SK-N-SH (cell line): ENCODE measurements around the gene XXYLT1. TPM values are rescaled to one million over a fixed set of nuclear protein-coding genes. Genes with fewer than 3 reads are reported as not detected.

Experiments used
- CTCF ChIA-PET: fragments of 300-600, 350-600 bp; formaldehyde crosslinking; extraction: SDS; loops from one replicate; lab custom pipeline; 2021; lab: Yijun Ruan, JAX
- POLR2A ChIA-PET: fragments of 350-600 bp; sonication (Branson Sonifier 250); formaldehyde crosslinking; extraction: SDS; loops from one replicate; lab custom pipeline; 2020; ENCODE audit warnings: antibody characterized with exemption, inconsistent platforms; lab: Yijun Ruan, JAX
- DNase-seq: peaks from one replicate; pipeline ENCODE4 v3.0.0; 2012
- H2AFZ ChIP-seq: fragments of 200-600 bp; sonication (generic); 2 replicates; pipeline ENCODE4 v1.8.1; 2016; ENCODE audit warnings: antibody characterized with exemption, mild to moderate bottlenecking, low read depth
- H3F3A ChIP-seq: fragments of 200-600 bp; sonication (generic); replicated peaks from 2 replicates; pipeline ENCODE3; 2016; ENCODE audit warnings: antibody characterized with exemption, mild to moderate bottlenecking; ENCODE audit not compliant: insufficient read depth
- H3K27ac ChIP-seq, 2 experiments: fragments of 200-500 bp in 1 of 2; fragments of 200-600 bp in 1 of 2; sonication (Bioruptor generic) in 1 of 2; sonication (generic), shearing (Covaris generic) in 1 of 2; 2 replicates each; pipeline versions ENCODE4 v1.5.1 to v1.6.1; 2014 to 2016; ENCODE audit warnings: low read depth in 2 of 2, inconsistent platforms in 1 of 2, low read length in 1 of 2, mild to moderate bottlenecking in 1 of 2, mixed read lengths in 1 of 2
- H3K27me3 ChIP-seq: fragments of 200-600 bp; sonication (generic), shearing (Covaris generic); 2 replicates; pipeline ENCODE4 v1.6.1; 2016; ENCODE audit warnings: mixed run types; ENCODE audit not compliant: insufficient read depth
- H3K36me3 ChIP-seq, 2 experiments: fragments of 200-500 bp in 1 of 2; fragments of 200-600 bp in 1 of 2; sonication (Bioruptor generic) in 1 of 2; sonication (generic) in 1 of 2; replicated peaks in 1 of 2; 2 replicates each; pipeline versions ENCODE3 to v1.5.1; 2014 to 2016; ENCODE audit warnings: low read length in 1 of 2, mild to moderate bottlenecking in 1 of 2; ENCODE audit not compliant: insufficient read depth in 2 of 2, control insufficient read depth in 1 of 2
- H3K4me1 ChIP-seq, 2 experiments: fragments of 200-500 bp in 1 of 2; fragments of 200-600 bp in 1 of 2; sonication (Bioruptor generic) in 1 of 2; sonication (generic), shearing (Covaris generic) in 1 of 2; 2 replicates each; pipeline versions ENCODE4 v1.5.1 to v1.6.1; 2014 to 2016; ENCODE audit warnings: low read depth in 1 of 2, low read length in 1 of 2, mixed run types in 1 of 2; ENCODE audit not compliant: insufficient read depth in 2 of 2, control insufficient read depth in 1 of 2
- H3K4me2 ChIP-seq: fragments of 200-600 bp; sonication (generic), shearing (Covaris generic); 2 replicates; pipeline ENCODE4 v1.6.1; 2017; ENCODE audit warnings: mixed run types
- H3K4me3 ChIP-seq, 2 experiments: fragments of 200-500 bp in 1 of 2; fragments of 200-600 bp in 1 of 2; sonication (Bioruptor generic) in 1 of 2; sonication (generic), shearing (Covaris generic) in 1 of 2; 2 replicates each; pipeline versions ENCODE4 v1.5.1 to v1.8.1; 2014 to 2016; ENCODE audit warnings: low read depth in 2 of 2, inconsistent platforms in 1 of 2, low read length in 1 of 2, mild to moderate bottlenecking in 1 of 2, mixed read lengths in 1 of 2, moderate library complexity in 1 of 2
- H3K79me2 ChIP-seq: fragments of 200-600 bp; sonication (generic); 2 replicates; pipeline ENCODE4 v1.8.1; 2017; ENCODE audit warnings: mild to moderate bottlenecking; ENCODE audit not compliant: insufficient read depth
- H3K9ac ChIP-seq: fragments of 200-600 bp; sonication (generic); 2 replicates; pipeline ENCODE4 v1.6.1; 2017; ENCODE audit warnings: mixed run types
- H3K9me2 ChIP-seq: fragments of 200-600 bp; sonication (generic); 2 replicates; pipeline ENCODE4 v1.6.1; 2017; ENCODE audit warnings: mixed run types
- H3K9me3 ChIP-seq: fragments of 200-600 bp; sonication (generic); 2 replicates; pipeline ENCODE4 v1.6.1; 2017; ENCODE audit warnings: mixed run types, mild to moderate bottlenecking, moderate library complexity
- H4K20me1 ChIP-seq: fragments of 200-600 bp; sonication (generic); 2 replicates; pipeline ENCODE4 v1.6.1; 2017; ENCODE audit warnings: mild to moderate bottlenecking, mixed run types; ENCODE audit not compliant: insufficient read depth
- CHD2 ChIP-seq: fragments of 150-350 bp; IDR thresholded peaks from 2 replicates; pipeline ENCODE4 v1.6.1; 2018; ENCODE audit warnings: low read length; ENCODE audit not compliant: partially characterized antibody
- EP300 ChIP-seq, 2 experiments: IDR thresholded peaks; 2 replicates each; pipeline versions ENCODE4 v1.4.0 to v1.6.1; 2012; ENCODE audit warnings: borderline replicate concordance in 1 of 2, low read depth in 1 of 2, low read length in 1 of 2
- FOXM1 ChIP-seq: IDR thresholded peaks from 2 replicates; pipeline ENCODE4 v1.4.0; 2012; ENCODE audit warnings: low read depth, mild to moderate bottlenecking
- GABPA ChIP-seq: IDR thresholded peaks from 2 replicates; pipeline ENCODE4 v1.4.0; 2012; ENCODE audit warnings: low read depth, mild to moderate bottlenecking
- MXI1 ChIP-seq: IDR thresholded peaks from 2 replicates; pipeline ENCODE4 v1.6.1; 2012; ENCODE audit warnings: mild to moderate bottlenecking, low read depth, low read length, improper control_type of control experiment
- NRF1 ChIP-seq: IDR thresholded peaks from 2 replicates; pipeline ENCODE4 v1.6.1; 2012; ENCODE audit warnings: low read depth, mild to moderate bottlenecking, low read length
- REST ChIP-seq: IDR thresholded peaks from 2 replicates; pipeline ENCODE4 v1.6.1; 2012; ENCODE audit warnings: mild to moderate bottlenecking, low read depth, low read length, moderate library complexity
- RXRA ChIP-seq: IDR thresholded peaks from 2 replicates; pipeline ENCODE4 v1.4.0; 2012; ENCODE audit warnings: low read depth, mild to moderate bottlenecking, borderline replicate concordance
- TAF1 ChIP-seq: IDR thresholded peaks from 2 replicates; pipeline ENCODE4 v1.6.1; 2012; ENCODE audit warnings: low read depth, mild to moderate bottlenecking, low read length, moderate library complexity, borderline replicate concordance
- TCF12 ChIP-seq: IDR thresholded peaks from 2 replicates; pipeline ENCODE4 v1.4.0; 2012
- TEAD4 ChIP-seq: IDR thresholded peaks from 2 replicates; pipeline ENCODE4 v1.4.0; 2012; ENCODE audit warnings: mild to moderate bottlenecking, borderline replicate concordance; ENCODE audit not compliant: insufficient read depth
- YY1 ChIP-seq: IDR thresholded peaks from 2 replicates; pipeline ENCODE4 v1.4.0; 2012; ENCODE audit warnings: low read depth, mild to moderate bottlenecking
- WGBS: methylation state at CpG from one replicate; pipeline ENCODE4 v1.1.6; 2017; ENCODE audit warnings: low lambda C conversion rate; 5-methylcytosine and 5-hydroxymethylcytosine counted together
- polyA plus RNA-seq, 3 experiments: library from polyadenylated mRNA; depleted of rRNA; stranded (reverse); fragments of >200 nt; gene quantifications; 2 replicates each; pipeline ENCODE4 v1.2.3, GENCODE V29; 2012
- TF ChIP-seq, protein P1 (sequence below): IDR thresholded peaks from 2 replicates; pipeline ENCODE4 v1.4.0; 2012; ENCODE audit warnings: low read depth, borderline replicate concordance
- TF ChIP-seq, protein P2 (sequence below): fragments of 150-350 bp; IDR thresholded peaks from 2 replicates; pipeline ENCODE4 v1.6.1; 2017; ENCODE audit warnings: antibody characterized with exemption, low read length, low read depth, borderline replicate concordance

The XXYLT1 gene
- polyA plus RNA-seq, 1 of the 3 experiments (the other 2 are of a cell fraction): 22.6 TPM

GRCh38 chr3:195036574-195036973 is 234.4 kb downstream of the XXYLT1 start:
- no peaks in the 10 kb centered on the region for H3K36me3 ChIP-seq
- no peak overlapping the region for H3K4me3 ChIP-seq
- H4K20me1 ChIP-seq: no peaks in the 10 kb centered on the region
- no peak for DNase-seq
- H3K9me2 ChIP-seq: no peaks in the 10 kb centered on the region
- ChIA-PET POLR2A (no interaction called here), CTCF (no interaction called here)
- no peaks in the 10 kb centered on the region; the same call in 1 of the 2 replicates for H3K27me3 ChIP-seq
- no peaks in the 10 kb centered on the region for H3F3A ChIP-seq
- TF ChIP-seq GABPA: no peak
- TF ChIP-seq RXRA: no peak
- TF ChIP-seq, protein P1, sequence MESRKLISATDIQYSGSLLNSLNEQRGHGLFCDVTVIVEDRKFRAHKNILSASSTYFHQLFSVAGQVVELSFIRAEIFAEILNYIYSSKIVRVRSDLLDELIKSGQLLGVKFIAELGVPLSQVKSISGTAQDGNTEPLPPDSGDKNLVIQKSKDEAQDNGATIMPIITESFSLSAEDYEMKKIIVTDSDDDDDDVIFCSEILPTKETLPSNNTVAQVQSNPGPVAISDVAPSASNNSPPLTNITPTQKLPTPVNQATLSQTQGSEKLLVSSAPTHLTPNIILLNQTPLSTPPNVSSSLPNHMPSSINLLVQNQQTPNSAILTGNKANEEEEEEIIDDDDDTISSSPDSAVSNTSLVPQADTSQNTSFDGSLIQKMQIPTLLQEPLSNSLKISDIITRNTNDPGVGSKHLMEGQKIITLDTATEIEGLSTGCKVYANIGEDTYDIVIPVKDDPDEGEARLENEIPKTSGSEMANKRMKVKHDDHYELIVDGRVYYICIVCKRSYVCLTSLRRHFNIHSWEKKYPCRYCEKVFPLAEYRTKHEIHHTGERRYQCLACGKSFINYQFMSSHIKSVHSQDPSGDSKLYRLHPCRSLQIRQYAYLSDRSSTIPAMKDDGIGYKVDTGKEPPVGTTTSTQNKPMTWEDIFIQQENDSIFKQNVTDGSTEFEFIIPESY: no peak
- no peak for TF ChIP-seq YY1
- no peak for TF ChIP-seq FOXM1
- no peak for TF ChIP-seq REST
- TF ChIP-seq TAF1: no peak
- TF ChIP-seq TEAD4: no peak
- no peak for TF ChIP-seq NRF1
- TF ChIP-seq MXI1: no peak
- no peak for TF ChIP-seq TCF12
- no peak for TF ChIP-seq EP300 (IDR thresholded peaks at IDR 0.05; ENCODE audit: borderline replicate concordance in 1 of 2, low read depth in 1 of 2, low read length in 1 of 2)
- TF ChIP-seq, protein P2, sequence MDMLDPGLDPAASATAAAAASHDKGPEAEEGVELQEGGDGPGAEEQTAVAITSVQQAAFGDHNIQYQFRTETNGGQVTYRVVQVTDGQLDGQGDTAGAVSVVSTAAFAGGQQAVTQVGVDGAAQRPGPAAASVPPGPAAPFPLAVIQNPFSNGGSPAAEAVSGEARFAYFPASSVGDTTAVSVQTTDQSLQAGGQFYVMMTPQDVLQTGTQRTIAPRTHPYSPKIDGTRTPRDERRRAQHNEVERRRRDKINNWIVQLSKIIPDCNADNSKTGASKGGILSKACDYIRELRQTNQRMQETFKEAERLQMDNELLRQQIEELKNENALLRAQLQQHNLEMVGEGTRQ: no peak
- TF ChIP-seq CHD2: no peak
- H3K27ac ChIP-seq: no peak overlapping the region
- no peak overlapping the region for H3K9ac ChIP-seq
- H2AFZ ChIP-seq: no peak overlapping the region
- no peaks in the 10 kb centered on the region for H3K79me2 ChIP-seq
- 86% methylated on average over 6 of the region's 6 CpGs for WGBS
- peaks cover 0 to 2% of the 10 kb centered on the region in 2 experiments; a peak in 2 of 4 replicates for H3K4me1 ChIP-seq
- H3K9me3 ChIP-seq: no peaks in the 10 kb centered on the region
- no peak overlapping the region for H3K4me2 ChIP-seq
